Fibroblast of the aortic adventitia (primary cell): ENCODE measurements around the gene CXCL17. TPM values are rescaled to one million over a fixed set of nuclear protein-coding genes. Genes with fewer than 3 reads are reported as not detected.
"Not testable (repeated sequence)": the region's sequence is repeated elsewhere in the genome, so short reads cannot be mapped to it uniquely, and the experiment has no call there.

Source experiments
- DNase-seq: peaks from one replicate; pipeline ENCODE4 v3.0.0-alpha.2; 2010; ENCODE audit warnings: low read depth
- H3K4me3 ChIP-seq: 2 replicates; pipeline ENCODE4 v1.5.1; 2011; ENCODE audit warnings: low read depth, mild to moderate bottlenecking, control low read depth, low read length, moderate library complexity
- total RNA-seq: library from RNA; depleted of rRNA; stranded (reverse); fragments of >200 nt; gene quantifications from 2 replicates; pipeline ENCODE4 v1.2.3, GENCODE V29; 2012; ENCODE audit warnings: low replicate concordance
- TF ChIP-seq, protein P1 (sequence below): IDR thresholded peaks from 2 replicates; pipeline ENCODE4 v1.5.1; 2011; ENCODE audit warnings: mild to moderate bottlenecking, low read length, control low read depth, inconsistent platforms; ENCODE audit not compliant: insufficient read depth

CXCL17 gene
- total RNA-seq, 1 donor: not detected

GRCh38 chr19:42452590-42452989, 9.8 kb upstream of the CXCL17 start:
- no peak for DNase-seq
- H3K4me3 ChIP-seq: no peak overlapping the region
- TF ChIP-seq, protein P1, sequence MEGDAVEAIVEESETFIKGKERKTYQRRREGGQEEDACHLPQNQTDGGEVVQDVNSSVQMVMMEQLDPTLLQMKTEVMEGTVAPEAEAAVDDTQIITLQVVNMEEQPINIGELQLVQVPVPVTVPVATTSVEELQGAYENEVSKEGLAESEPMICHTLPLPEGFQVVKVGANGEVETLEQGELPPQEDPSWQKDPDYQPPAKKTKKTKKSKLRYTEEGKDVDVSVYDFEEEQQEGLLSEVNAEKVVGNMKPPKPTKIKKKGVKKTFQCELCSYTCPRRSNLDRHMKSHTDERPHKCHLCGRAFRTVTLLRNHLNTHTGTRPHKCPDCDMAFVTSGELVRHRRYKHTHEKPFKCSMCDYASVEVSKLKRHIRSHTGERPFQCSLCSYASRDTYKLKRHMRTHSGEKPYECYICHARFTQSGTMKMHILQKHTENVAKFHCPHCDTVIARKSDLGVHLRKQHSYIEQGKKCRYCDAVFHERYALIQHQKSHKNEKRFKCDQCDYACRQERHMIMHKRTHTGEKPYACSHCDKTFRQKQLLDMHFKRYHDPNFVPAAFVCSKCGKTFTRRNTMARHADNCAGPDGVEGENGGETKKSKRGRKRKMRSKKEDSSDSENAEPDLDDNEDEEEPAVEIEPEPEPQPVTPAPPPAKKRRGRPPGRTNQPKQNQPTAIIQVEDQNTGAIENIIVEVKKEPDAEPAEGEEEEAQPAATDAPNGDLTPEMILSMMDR: no peak

GRCh38 chr19:42450314-42450934, 7.7 kb upstream of the CXCL17 start:
- peak; percentile 90 for DNase-seq
- TF ChIP-seq, protein P1: peak; percentile 88
- no peak overlapping the region for H3K4me3 ChIP-seq

GRCh38 chr19:42448306-42448705, 5.6 kb upstream of the CXCL17 start:
- not testable (repeated sequence) for DNase-seq, H3K4me3 ChIP-seq

GRCh38 chr19:42445948-42446347, 3.2 kb upstream of the CXCL17 start:
- DNase-seq: no peak
- H3K4me3 ChIP-seq: no peak overlapping the region
- TF ChIP-seq, protein P1: no peak

- TF ChIP-seq, protein P1: no peak
- H3K4me3 ChIP-seq: no peak overlapping the region
- no peak for DNase-seq
Measured at GRCh38 chr19:42443944-42444398, 1.2 kb upstream of the CXCL17 start.

- H3K4me3 ChIP-seq: no peak overlapping the region
- no peak for DNase-seq
- TF ChIP-seq, protein P1: no peak
Measured at GRCh38 chr19:42441049-42441445, 1.7 kb downstream of the CXCL17 start.

GRCh38 chr19:42440357-42441048, 2.2 kb downstream of the CXCL17 start:
- TF ChIP-seq, protein P1: peak; percentile 91
- H3K4me3 ChIP-seq: no peak overlapping the region
- peak; percentile 77 for DNase-seq
